ENCODE results near the gene GOT2. TPM values are rescaled to one million over a fixed set of nuclear protein-coding genes. Genes with fewer than 3 reads are reported as not detected.

The GOT2 gene
- total RNA-seq, 1 experiment from 2014 or later: 135 TPM

DNA sequence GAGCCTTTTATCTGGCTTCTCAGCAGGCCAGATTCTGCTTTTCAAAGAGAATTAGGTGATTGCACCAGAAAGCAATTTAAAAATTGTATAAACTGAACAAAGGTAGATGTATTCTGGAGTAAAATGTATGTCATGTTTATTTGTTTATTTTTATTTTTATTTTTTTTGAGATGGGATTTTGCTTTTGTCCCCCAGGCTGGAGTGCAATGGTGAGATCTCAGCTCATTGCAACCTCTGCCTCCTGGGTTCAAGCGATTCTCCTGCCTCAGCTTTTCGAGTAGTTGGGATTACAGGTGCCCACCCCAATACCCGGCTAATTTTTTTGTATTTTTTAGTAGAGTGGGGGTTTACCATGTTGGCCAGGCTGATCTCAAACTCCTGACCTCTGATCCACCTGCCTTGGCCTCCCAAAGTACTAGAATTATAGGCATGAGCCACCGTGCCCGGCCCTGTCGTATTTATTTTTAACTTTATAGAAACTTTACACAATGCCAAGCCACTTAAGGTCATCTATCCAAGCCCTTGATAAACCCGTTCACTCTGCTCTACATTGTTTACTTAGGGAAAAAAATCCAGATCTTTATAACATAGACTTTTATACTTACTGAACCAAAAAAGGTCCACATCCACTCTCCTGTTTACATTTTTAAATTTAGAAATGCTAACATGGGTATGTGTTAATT lies 22.7 kb upstream of the GOT2 start:
- Histone ChIP-seq H3K9me2 (ENCODE audit: insufficient read depth) (no peaks in the 10 kb centered on the region), H3K4me1 (ENCODE audit: control insufficient read depth in 1 of 2, insufficient read depth in 2 of 2, low read length in 2 of 2) (no peaks in the 10 kb centered on the region; a peak in 1 of 4 replicates), H3K27ac (ENCODE audit: low read depth, low read length) (no peak overlapping the region), H3K36me3 (ENCODE audit: control insufficient read depth in 1 of 2, insufficient read depth in 2 of 2, low read length in 2 of 2) (no peaks in the 10 kb centered on the region), H3K27me3 (ENCODE audit: insufficient read depth, low read length) (no peaks in the 10 kb centered on the region), H3K79me2 (ENCODE audit: insufficient read depth, low read length) (no peaks in the 10 kb centered on the region), H3K9ac (ENCODE audit: low read length) (no peak overlapping the region), H3K4me2 (ENCODE audit: low read length) (no peak overlapping the region), H4K20me1 (ENCODE audit: insufficient read depth) (no peaks in the 10 kb centered on the region), H3K4me3 (replicated peaks in 1 of 2; ENCODE audit: low read depth in 1 of 2, low read length in 2 of 2) (no peak overlapping the region), H3K9me3 (ENCODE audit: control insufficient read depth in 1 of 2, insufficient read depth in 1 of 2, low read depth in 1 of 2, low read length in 2 of 2) (no peaks in the 10 kb centered on the region), H2AFZ (ENCODE audit: low read depth, low read length, poor library complexity, severe bottlenecking) (no peak overlapping the region)
- ATAC-seq: no peak
- ChIA-PET POLR2A (no interaction called here), RAD21 (ENCODE audit: low non-redundant PET in 1 of 2, low total read pairs in 2 of 2, uncharacterized antibody in 2 of 2, unreplicated experiment in 2 of 2) (interaction anchor here (0.6 to 1.3 kb wide), 8 partner anchors 22 to 268 kb away, joined by 3 to 8 read pairs (median 4); partner anchors contain the start of gene SLC38A7 (in 1 of the 2)), CTCF (interaction anchor here (0.9 to 2.0 kb wide), 12 partner anchors 36 to 458 kb away, joined by 3 to 15 read pairs (median 7); partner anchors contain the start of genes NDRG4 and SLC38A7)
- TF ChIP-seq CTCF (IDR thresholded peaks at IDR 0.05 in 2 of 3, conservative IDR thresholded peaks at IDR 0.05 in 1 of 3; ENCODE audit: borderline replicate concordance in 1 of 3, insufficient read depth in 1 of 3, low read depth in 2 of 3, low read length in 2 of 3) (no peak), POLR2AphosphoS5 (IDR thresholded peaks at IDR 0.05; ENCODE audit: low read depth, low read length) (no peak), ZFX (IDR thresholded peaks at IDR 0.05) (no peak), CBX3 (IDR thresholded peaks at IDR 0.05; ENCODE audit: low read depth) (no peak), RAD21 (IDR thresholded peaks at IDR 0.05; ENCODE audit: low read depth) (no peak), SP1 (IDR thresholded peaks at IDR 0.05; ENCODE audit: low read depth) (no peak), TCF7L2 (IDR thresholded peaks at IDR 0.05; ENCODE audit: borderline replicate concordance, extremely low read depth, insufficient read depth, insufficient read length) (no peak), YY1 (IDR thresholded peaks at IDR 0.05; ENCODE audit: extremely low read depth, insufficient replicate concordance, low read depth, low read length) (no peak), FOSL1 (IDR thresholded peaks at IDR 0.05; ENCODE audit: low read depth) (no peak), EZH2phosphoT487 (IDR thresholded peaks at IDR 0.05; ENCODE audit: borderline replicate concordance) (no peak), SRF (IDR thresholded peaks at IDR 0.05; ENCODE audit: low read depth) (no peak)
- TF ChIP-seq, protein P1, sequence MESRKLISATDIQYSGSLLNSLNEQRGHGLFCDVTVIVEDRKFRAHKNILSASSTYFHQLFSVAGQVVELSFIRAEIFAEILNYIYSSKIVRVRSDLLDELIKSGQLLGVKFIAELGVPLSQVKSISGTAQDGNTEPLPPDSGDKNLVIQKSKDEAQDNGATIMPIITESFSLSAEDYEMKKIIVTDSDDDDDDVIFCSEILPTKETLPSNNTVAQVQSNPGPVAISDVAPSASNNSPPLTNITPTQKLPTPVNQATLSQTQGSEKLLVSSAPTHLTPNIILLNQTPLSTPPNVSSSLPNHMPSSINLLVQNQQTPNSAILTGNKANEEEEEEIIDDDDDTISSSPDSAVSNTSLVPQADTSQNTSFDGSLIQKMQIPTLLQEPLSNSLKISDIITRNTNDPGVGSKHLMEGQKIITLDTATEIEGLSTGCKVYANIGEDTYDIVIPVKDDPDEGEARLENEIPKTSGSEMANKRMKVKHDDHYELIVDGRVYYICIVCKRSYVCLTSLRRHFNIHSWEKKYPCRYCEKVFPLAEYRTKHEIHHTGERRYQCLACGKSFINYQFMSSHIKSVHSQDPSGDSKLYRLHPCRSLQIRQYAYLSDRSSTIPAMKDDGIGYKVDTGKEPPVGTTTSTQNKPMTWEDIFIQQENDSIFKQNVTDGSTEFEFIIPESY (IDR thresholded peaks at IDR 0.05; ENCODE audit: extremely low read depth, insufficient replicate concordance, low read length): no peak
- intact Hi-C loops (cut with micrococcal nuclease): loop anchor here (1.0 to 5.0 kb wide), 5 partner anchors 78 to 1164 kb away; no protein-coding TSS in a partner anchor
- DNase-seq (ENCODE audit: low read depth, low spot score): no peak
- BruUV-seq (replicated peaks): no TSS peak
